Upper lobe of left lung (tissue), 6 donors: ENCODE measurements around the gene UBASH3B. TPM values are rescaled to one million over a fixed set of nuclear protein-coding genes. Genes with fewer than 3 reads are reported as not detected.
"Not testable (repeated sequence)": the region's sequence is repeated elsewhere in the genome, so short reads cannot be mapped to it uniquely, and the experiment has no call there.

Experiments
- ATAC-seq, 2 donors: fragments of 200-7000 bp; cut with Tn5 transposase; one replicate each; pipeline ENCODE4 v1.9.1; 2022; ENCODE audit warnings: mild to moderate bottlenecking in 2 of 2, moderate library complexity in 2 of 2; ENCODE audit not compliant: low FRiP score in 2 of 2
- DNase-seq, 2 donors: peaks; one replicate each; pipeline ENCODE4 v3.0.0-alpha.2; 2019 to 2020
- H3K27ac ChIP-seq, 4 donors: fragments of 200-600 bp; sonication (generic); one replicate each; pipeline ENCODE4 v1.5.1; 2016 to 2019
- H3K27me3 ChIP-seq, 4 donors: fragments of 200-600 bp; sonication (generic); one replicate each; pipeline ENCODE4 v1.5.1; 2017 to 2019
- H3K36me3 ChIP-seq, 4 donors: fragments of 200-600 bp; sonication (generic); one replicate each; pipeline ENCODE4 v1.5.1; 2016 to 2019
- H3K4me1 ChIP-seq, 4 donors: fragments of 200-600 bp; sonication (generic); one replicate each; pipeline ENCODE4 v1.5.1; 2018 to 2019
- H3K4me3 ChIP-seq, 4 donors: fragments of 200-600 bp; sonication (generic); one replicate each; pipeline ENCODE4 v1.5.1; 2017 to 2019; ENCODE audit warnings: mild to moderate bottlenecking in 2 of 4, moderate library complexity in 1 of 4
- H3K9me3 ChIP-seq, 4 donors: fragments of 200-600 bp; sonication (generic); one replicate each; pipeline ENCODE4 v1.5.1; 2018 to 2019
- CTCF ChIP-seq, 6 experiments: fragments of 450-650 bp in 4 of 6; fragments of 200-600 bp in 2 of 6; sonication (generic) in 2 of 6; IDR thresholded peaks; one replicate each; pipeline ENCODE4 v1.5.1; 2016 to 2019; ENCODE audit warnings: antibody characterized with exemption in 6 of 6
- EP300 ChIP-seq, 4 donors: sonication (generic); formaldehyde crosslinking; IDR thresholded peaks; one replicate each; pipeline ENCODE4 v1.5.1; 2017; ENCODE audit warnings: antibody characterized with exemption in 4 of 4, control low read depth in 2 of 4
- POLR2A ChIP-seq, 4 donors: fragments of 450-650 bp; IDR thresholded peaks; one replicate each; pipeline ENCODE4 v1.5.1; 2016 to 2017; ENCODE audit warnings: antibody characterized with exemption in 4 of 4, mild to moderate bottlenecking in 2 of 4
- POLR2AphosphoS5 ChIP-seq, 2 donors: sonication (generic); formaldehyde crosslinking; IDR thresholded peaks; one replicate each; pipeline ENCODE4 v1.5.1; 2017; ENCODE audit warnings: antibody characterized with exemption in 2 of 2
- whole genome bisulfite sequencing, 2 donors: methylation state at CpG; one replicate each; pipeline ENCODE4 v1.1.5; 2017 to 2018; 5-methylcytosine and 5-hydroxymethylcytosine counted together
- small RNA-seq, 4 donors: library from RNA; depleted of rRNA; stranded (forward); fragments of <200 nt; gene quantifications; one replicate each; pipeline ENCODE3, GENCODE V24; 2016
- total RNA-seq, 6 donors: library from RNA; depleted of rRNA in 4 of 6; stranded (reverse); fragments of >200 nt in 4 of 6; gene quantifications; one replicate each; pipeline versions ENCODE4 v1.1.0 to v1.2.1, GENCODE V29; 2016 to 2021
- donor health status: DM: no; HTN: no; CAD: no; lungs with moderate emphysema.
- donor health status: DM: no; HTN: yes; CAD: no; lungs with severe emphysema.

The UBASH3B gene
- total RNA-seq, 6 donors from 2014 or later: 24.0 to 54.2 (median 40.4) TPM

GRCh38 chr11:122862091-122862490, 206.6 kb downstream of the UBASH3B start:
- 100% methylated on average over 1 of the region's 1 CpG for WGBS, 2 donors
- no peak overlapping the region for H3K27ac ChIP-seq
- no peak overlapping the region for H3K4me3 ChIP-seq
- TF ChIP-seq CTCF (IDR thresholded peaks at IDR 0.05): no peak
- no peak for TF ChIP-seq EP300 (IDR thresholded peaks at IDR 0.05)
- no peak for TF ChIP-seq POLR2A (IDR thresholded peaks at IDR 0.05)
- no peak for TF ChIP-seq POLR2AphosphoS5 (IDR thresholded peaks at IDR 0.05)
- H3K36me3 ChIP-seq: no peaks in the 10 kb centered on the region
- no peak for ATAC-seq
- no peaks in the 10 kb centered on the region for H3K4me1 ChIP-seq
- no peak for DNase-seq
- H3K9me3 ChIP-seq: no peaks in the 10 kb centered on the region
- no peaks in the 10 kb centered on the region for H3K27me3 ChIP-seq

- H3K4me1 ChIP-seq, H3K27ac ChIP-seq, ATAC-seq, H3K36me3 ChIP-seq, DNase-seq, H3K4me3 ChIP-seq, H3K27me3 ChIP-seq, H3K9me3 ChIP-seq: not testable (repeated sequence)
- 88% methylated on average over 1 of the region's 1 CpG for WGBS, 2 donors
Measured at GRCh38 chr11:122863154-122863553, 207.6 kb downstream of the UBASH3B start.

- no peaks in the 10 kb centered on the region for H3K36me3 ChIP-seq
- no peak for TF ChIP-seq POLR2A (IDR thresholded peaks at IDR 0.05)
- peak; percentile 39 to 70 (median 65) for TF ChIP-seq CTCF (IDR thresholded peaks at IDR 0.05)
- H3K4me3 ChIP-seq: peak overlapping the region in 2 of 4 donors; percentile 15 to 23
- H3K27me3 ChIP-seq: no peaks in the 10 kb centered on the region
- H3K4me1 ChIP-seq: no peaks in the 10 kb centered on the region
- WGBS, 2 donors: 27 to 35% methylated on average over 7 of the region's 7 CpGs
- peak in 1 of 2 donors; percentile 77 for ATAC-seq
- DNase-seq: no peak
- H3K9me3 ChIP-seq: no peaks in the 10 kb centered on the region
- no peak overlapping the region for H3K27ac ChIP-seq
Measured at GRCh38 chr11:122863704-122864326, 208.3 kb downstream of the UBASH3B start.

Small RNAs within 50 kb of the gene (small RNA-seq; reads per million reads assigned to genes)
- 0 reads per million in 4 donors for gene RF01210

Other genes with a start within 250 kb of the UBASH3B start
- gene CRTAM, start 182.8 kb downstream of the UBASH3B start, total RNA-seq: 1 to 10 TPM in 5 of 6 donors, not detected in 1; 1.1 to 5.4 (median 2.6) TPM
- gene JHY, start 227.0 kb downstream of the UBASH3B start, total RNA-seq: 10 to 100 TPM in 2 of 6 donors, 1 to 10 TPM in 4; 5.5 to 20.9 (median 8.8) TPM